ENCODE results near the gene NECTIN2.

GRCh38 chr19:44883922-44884321, 37.8 kb downstream of the NECTIN2 start:
- TF ChIP-seq CTCF (IDR thresholded peaks at IDR 0.05; ENCODE audit: low read depth, low read length, missing input control), result no peak
- no peak for TF ChIP-seq MAX (IDR thresholded peaks at IDR 0.05)
- no peak for TF ChIP-seq REST (IDR thresholded peaks at IDR 0.05)

Data from liver (tissue), 2 donors.